Daoy (cell line): ENCODE data around the gene TBC1D5. TPM values are rescaled to one million over a fixed set of nuclear protein-coding genes. Genes with fewer than 3 reads are reported as not detected.

Experiments
- DNase-seq: peaks from one replicate; pipeline ENCODE4 v3.0.0-alpha.2; 2015; ENCODE audit warnings: low read depth
- total RNA-seq: library from RNA; depleted of rRNA; stranded (reverse); fragments of >200 nt; shearing (Covaris generic); gene quantifications from 2 replicates; pipeline ENCODE4 v1.2.3, GENCODE V29; 2014

TBC1D5 gene
- total RNA-seq, 1 experiment from 2014 or later: 26.8 TPM

DNA sequence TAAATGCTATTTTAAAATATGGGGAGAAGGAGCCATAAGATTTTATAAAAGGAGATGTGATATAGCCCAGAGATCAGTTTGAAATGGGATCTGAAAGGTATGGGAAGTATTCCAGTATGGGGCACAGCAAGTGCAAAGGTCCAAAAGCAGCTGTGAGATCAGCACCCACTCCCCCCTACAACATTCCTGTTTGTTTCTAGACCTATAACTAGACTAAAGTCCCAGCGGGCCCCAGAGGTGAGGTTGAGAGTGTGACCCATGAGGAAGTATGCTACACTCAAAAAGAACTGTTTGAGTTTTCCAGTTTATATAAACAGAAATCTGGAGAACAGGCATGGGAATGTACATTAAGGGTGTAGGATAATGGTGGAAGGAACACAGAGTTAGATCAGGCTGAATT is 152.5 kb downstream of the TBC1D5 start:
- DNase-seq: no peak

DNA sequence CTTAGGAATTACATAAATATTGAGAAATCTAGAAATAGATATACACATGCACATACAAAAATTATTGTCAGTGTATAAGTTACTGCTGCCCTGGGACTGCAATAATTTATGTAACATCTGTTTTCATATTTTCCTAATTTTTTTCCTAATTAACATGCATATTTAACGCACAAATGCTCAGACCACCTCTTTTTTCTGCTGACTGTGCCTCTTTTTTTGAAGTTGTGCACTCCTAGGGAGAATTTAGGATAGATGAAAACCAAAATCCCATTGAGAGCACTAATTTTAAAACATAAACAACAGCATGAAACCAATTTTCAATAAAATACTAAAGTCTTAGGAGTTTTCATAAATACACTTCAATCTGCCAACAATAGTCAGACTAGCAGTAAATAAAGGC is 154.0 kb downstream of the TBC1D5 start:
- DNase-seq: no peak

DNA sequence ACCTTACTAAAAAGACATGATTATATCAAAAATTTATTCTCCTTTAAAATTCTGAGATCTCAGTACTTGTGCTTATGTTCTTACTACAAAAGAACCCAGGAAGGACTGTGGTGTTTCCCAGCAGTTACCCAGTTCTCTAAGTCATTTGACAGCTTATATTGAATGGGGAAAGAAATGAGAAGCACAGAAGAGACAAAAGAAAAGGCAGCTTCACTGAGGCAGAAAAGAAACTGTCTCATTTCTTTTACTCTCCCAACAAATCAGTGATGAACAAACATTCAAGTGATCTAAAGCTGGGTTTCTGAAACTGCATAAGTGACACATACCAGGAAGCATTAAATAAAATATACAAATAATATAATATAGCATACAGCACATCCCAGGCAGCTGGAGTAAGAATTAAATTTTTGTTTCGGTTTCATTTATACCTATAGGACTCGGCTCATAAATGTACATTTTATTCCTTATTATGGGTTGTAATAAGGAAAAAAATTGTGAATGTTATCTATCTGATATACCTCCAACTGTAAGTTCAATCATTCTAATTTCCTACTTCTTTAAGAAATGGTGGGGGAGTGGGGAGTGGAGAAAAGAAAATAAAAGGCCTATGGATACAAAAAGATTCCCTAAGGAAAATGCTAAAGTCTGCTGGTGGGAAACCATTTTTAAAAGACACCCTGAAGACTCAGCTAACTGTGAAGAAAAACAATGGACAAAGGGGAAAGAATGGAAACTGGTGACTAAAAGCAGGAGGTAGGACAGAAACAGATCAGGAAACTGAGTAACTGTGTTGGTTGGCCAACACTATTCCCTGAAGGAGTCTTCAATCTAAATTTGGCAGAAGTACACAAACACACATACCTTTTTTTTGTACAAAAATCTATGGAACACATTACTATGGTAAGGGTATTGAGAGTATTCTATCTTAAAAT is 156.8 kb downstream of the TBC1D5 start:
- DNase-seq: no peak

DNA sequence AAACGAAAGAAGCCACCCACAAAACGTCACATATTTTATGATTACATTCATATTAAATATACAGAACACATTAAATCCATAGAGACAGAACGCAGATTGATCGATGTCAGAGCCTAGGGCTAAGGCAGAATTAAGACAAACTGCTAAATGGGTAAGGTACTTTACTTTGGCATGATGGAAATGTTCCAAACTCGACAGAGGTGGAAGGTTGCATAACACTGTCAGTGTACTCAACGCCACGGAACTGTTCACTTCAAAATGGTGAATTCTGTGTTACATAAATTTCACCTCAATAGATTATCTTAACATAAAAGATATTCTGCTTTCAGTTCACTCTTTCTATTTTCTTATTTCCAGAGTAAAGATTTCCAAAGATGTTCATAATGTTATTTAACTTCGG is 158.4 kb downstream of the TBC1D5 start:
- no peak for DNase-seq

DNA sequence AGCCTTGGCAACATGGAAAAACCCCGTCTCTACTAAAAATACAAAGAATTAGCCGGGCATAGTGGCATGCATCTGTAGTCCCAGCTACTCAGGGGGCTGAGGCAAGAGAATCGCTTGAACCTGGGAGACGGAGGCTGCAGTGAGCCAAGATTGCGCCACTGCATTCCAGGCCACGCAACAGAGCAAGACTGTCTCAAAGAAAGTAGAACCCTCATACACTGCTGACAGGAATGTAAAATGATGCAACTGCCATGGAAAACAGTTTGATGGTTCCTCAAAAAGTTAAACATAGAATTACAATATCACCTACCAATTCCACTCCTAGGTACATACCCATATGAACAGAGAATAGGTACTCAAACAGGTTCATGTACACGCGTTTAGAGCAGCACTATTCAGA is 158.9 kb downstream of the TBC1D5 start:
- DNase-seq: no peak

DNA sequence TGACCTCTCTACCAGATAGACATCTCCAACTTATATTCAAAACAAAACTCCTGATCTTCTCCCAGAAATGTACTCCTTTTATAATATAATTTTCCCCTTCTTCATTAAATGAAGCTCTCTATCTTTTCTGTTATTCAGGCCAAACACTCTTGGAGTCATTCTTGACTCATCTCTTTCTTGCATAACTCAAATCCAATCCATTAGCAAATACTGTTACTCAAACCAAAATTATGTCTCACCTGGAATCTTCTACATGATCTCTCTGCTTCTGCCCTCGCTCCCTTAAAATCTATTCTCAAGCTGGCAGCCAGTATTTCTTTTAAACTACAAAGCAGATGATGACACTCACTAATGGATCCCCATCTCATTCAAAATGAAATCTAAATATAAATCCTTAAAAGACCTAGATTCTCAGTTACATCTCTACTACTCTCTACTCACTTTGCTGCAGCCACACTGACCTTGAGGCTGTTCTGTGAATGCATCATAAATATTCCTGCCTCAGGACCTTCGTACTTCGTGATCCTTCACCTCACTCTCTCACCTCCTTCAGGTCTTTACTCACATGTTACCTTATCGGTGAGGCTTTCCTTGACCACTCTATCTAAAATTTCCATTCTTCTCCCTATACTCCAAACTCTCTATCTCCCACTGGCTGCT is 160.9 kb downstream of the TBC1D5 start:
- DNase-seq: no peak

DNA sequence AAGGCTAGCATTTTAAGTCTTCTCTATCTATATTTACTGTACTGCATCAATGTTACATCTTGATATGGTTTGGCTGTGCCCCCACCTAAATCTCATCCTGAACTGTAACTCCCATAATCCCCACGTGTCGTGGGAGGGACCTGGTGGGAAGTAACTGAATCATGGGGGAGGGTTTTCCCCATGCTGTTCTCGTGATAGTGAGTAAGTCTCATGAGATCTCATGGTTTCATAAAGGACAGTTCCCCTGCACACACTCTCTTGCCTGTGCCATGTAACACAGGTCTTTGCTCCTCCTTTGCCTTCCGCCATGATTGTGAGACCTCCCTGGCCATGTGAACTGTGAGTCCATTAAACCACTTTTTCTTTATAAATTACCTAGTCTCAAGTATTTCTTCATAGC is 161.5 kb downstream of the TBC1D5 start:
- DNase-seq: no peak

DNA sequence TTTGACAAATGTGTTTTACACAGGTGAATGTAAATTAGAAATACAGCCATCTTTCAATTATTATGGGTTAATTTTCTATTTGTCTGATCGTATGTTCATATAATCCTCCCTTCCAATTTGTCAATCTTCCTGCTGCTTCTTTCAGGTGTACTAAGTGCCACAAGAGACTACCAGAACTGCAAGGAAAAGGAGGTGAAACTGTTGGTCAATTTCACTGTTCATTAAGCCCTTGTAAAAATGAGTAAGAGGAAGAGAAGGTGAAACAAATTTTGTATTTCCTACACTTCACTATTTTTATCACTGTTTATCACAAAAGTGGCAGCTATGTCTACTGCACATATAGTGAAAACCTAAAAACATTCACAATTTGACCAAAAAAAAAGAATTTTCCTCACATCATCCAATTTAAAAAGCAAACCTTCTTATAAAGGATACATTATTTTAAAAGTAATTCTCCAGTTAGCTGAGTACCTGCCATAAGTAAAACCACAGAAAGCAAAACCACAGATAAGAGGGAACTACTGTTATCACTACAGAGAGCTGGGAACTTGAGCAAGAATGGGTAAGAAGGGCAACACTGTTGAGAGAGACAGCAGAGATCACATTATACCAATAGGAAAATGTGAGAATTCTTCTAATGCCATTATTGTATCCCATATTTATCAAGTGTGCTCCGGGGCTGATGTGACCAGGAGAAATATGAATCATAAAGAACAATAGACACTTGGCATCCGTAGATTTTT is 163.0 kb downstream of the TBC1D5 start:
- DNase-seq: no peak

DNA sequence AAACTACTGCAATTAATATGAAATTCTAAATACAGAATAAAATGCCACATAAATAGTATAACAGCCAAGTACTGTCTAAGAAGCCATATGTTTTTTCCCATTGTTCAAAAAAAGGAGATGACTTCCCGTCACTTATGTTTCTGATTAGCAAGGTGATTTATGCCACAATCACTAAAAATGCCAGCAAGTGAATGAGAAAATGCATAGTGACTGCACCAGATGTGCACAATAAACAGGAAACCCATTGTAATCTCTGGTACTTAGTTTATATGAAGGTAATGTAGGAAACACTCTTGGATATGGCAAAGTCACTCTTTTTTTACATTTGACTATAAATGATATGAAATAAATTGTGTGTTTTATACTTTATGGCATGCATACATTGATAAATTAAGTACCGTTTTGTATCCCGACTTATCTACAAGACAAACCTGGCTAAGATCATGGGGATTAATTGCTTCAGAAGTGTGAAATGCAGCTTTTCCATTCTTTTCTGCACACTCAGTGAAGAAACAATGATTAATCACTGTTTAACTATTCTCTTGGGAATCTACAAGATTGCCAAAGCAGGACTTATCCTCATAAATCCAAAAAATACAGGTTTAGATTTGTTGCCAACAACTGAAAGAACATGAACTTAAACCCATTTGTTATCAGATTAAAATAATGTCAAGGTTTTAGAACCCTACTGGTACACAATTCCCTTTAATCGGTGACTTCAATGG is 164.5 kb downstream of the TBC1D5 start:
- no peak for DNase-seq

DNA sequence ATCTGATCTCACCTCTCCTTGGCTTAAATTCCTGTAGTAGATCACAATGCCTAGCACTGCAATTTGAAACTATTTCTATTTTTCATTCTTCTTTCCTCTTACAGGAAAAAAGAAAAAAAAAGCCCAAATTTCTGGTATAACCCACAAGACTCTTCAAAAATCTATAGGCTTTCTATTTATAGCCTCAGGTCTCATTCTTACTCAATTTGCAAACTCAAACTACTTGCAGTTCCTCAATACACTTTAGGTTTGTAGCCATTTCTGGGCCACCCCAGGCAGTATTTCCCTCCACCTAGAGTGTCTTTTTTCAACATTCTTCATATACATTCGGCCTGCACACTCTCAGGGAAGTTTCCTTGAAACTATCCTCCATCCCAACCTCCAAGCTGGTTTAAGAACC is 169.0 kb downstream of the TBC1D5 start:
- no peak for DNase-seq

DNA sequence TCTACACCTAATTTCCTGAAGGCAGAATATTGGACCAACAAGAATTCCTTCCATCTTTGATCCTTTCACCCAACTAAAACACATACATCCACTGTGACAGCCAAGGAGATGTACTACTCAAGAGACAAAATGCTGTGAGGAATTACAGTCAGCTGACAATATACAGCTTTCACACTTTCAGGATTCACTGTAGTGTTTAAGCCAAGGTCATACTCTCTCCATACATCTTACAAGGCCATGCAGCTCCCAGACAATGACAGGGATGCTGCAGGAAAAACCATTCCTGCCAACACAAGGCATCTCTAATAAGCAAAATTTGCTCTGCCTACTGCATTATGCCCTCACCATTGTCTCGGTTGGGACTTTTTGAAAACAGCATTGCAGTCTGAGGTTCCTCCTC is 170.7 kb downstream of the TBC1D5 start:
- DNase-seq: no peak

DNA sequence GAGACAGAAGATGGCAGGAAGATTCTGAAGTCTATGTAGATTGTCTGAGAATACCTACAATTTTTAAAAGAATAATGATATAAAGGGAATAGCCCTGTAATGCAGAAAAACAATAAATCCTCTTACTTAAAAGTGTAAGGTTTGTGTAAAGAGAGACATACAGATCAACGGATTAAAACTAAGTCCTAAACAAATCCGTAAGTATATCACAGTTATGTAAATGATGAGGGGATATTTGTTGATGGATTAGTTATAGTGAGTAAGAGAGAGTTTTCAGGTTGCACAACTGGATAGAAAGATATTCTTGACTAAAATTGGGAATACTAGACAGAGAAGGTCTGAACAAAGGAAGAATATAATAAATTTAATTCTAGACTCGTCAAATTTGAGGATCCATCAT is 179.6 kb downstream of the TBC1D5 start:
- DNase-seq: no peak

DNA sequence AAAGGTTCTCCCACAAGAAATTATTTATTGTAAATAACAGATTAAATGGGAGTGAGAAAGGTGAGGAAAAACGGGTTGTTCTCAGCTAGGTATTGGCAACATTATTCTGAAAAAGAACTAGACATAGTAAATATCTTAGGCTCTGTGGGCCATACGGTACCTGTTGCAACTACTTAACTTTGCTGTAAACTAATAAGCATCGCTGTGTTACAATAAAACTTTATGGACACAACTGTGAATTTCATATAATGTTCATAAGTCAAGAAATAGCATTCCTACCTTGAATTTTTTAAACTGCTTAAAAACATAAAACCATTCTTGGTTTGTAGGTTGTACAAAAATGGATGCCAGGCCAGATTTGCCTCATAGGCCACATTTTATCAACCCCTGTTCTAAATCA is 183.9 kb downstream of the TBC1D5 start:
- no peak for DNase-seq

DNA sequence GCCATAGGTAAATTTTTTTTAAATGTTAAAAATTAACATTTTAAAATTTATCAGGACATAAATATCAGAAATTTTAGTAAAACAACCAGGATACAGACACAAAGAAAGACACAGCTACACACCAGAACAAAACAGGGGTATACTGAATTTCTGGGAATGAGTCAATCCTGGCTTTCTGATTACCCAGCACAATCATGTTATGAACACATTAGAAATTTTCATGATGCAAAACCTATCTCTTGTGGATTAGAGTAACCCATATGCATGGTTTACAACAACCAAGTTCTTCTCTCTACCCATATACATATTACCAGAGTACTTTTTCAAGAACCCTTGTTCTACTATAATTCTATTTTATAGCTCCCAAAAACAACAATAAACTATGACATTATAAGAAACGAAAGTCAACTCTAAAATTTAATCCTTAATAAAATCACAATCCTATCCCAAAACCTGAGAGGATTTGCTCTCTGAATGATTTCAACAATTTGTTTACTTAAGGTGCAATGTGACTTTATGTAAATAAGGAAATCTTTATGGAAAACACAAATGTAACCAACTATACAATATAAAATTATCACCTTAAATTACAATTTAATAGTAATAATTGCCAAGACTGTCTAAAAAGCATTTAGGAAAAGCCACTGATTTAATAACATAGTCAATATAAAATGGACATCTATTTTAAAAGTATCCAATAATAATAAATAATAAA is 184.5 kb downstream of the TBC1D5 start:
- no peak for DNase-seq

DNA sequence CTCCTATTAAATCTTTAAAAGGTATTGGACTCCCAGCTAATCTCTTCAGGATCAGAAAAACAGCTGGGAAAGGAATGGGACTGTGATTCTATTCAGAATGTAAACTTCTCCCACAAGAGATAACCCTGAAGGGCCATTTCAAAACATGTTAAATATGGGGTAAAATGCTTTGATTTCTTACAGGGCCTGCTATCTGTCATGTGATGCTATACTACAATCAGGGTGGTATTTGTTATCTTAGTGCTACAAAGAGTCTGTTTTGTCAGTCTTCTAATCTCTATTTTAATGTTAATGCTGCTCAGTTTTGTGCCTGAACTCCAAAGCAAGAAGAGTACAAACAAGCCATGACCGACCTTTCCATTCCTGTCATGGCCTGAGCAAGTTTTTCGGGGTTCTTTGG is 186.9 kb downstream of the TBC1D5 start:
- DNase-seq: no peak

DNA sequence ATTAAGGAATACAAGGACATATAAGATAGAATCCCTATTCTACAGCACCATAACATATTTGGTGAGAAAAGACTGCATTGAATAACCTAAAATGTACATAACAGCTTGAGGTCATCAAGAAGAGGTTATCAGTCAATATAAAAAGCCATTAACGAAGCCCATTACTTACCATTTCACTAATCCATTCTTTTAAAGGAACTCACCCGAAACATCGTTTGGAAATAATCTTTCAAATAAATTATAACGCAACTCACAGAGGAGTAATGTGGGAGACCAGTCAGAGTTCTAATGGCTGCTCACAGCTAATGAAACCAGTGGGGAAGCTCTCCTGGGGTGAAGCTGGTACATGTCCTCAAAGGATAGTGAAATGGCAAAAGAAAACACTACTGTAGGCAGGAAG is 188.4 kb downstream of the TBC1D5 start:
- DNase-seq: no peak

DNA sequence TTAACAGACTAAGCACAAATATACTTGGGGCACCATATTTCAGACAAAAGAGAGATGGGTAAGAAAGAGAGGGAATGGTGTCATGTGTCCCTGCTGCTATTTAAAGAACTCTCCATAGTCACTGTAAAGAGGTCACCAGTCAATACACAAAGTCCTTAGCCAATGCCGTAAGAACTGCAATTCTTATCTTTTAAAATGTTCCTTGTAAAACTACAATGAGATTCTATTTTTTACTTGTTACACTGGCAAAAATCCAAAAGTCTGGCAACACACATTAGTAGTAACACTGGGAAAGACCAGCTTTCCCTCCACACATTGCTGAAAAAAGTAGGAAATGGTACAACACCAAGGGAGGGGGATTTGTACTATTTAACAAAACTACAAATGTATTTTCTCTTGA is 189.4 kb downstream of the TBC1D5 start:
- DNase-seq: no peak

DNA sequence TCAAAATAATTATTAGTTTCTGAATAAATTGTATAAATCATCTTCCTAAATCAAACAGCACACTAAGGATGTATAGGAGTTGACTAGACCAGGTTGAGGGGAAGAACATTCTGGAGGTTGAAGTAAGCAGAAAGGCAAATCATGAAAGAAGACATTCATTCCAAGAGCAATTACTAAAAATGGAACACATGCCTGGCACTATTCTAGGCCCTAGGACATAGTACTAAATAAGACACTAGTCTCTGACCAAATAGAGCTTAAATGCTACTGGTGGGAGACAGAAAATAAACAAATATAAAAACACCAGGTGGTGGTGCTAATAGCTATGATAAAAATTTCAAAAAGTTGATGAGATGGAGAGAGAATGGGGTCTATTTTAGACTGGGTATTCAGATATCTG is 190.1 kb downstream of the TBC1D5 start:
- DNase-seq: no peak

DNA sequence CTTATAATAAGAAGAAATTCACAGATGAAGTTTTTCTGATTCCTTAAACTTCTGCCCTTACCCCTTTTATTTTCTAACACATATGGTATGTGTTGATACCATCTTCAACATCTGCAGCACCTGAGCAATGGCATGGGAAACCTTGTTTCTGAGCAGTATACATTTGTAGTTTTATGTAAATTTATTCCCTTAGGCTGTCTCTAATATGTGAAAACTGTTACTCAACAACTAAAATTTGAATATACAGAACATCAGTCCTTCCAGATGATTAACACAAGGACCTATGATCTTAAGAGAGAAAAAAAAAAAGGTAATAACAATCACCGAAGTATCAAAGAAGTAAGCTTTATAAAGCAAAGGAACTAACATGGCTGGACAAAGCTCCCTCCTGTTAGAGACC is 190.5 kb downstream of the TBC1D5 start:
- DNase-seq: no peak

DNA sequence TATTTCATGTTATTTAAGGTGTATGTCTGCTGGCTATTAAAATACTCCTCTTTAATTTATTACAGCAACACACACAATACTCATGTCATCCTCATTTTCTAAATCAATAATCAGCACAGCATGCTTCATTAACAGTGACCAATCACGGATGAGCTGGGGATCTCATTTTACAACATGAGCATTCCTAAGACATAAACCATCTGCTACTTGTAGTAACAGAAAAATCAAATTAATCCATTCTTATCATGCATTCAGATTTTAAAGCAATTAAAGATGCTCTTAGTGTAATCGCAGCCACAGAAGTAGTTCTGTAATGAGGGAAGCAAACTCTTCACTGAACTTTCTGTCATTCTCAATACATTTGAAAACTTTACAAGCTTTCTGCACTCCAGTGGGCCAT is 191.1 kb downstream of the TBC1D5 start:
- no peak for DNase-seq

DNA sequence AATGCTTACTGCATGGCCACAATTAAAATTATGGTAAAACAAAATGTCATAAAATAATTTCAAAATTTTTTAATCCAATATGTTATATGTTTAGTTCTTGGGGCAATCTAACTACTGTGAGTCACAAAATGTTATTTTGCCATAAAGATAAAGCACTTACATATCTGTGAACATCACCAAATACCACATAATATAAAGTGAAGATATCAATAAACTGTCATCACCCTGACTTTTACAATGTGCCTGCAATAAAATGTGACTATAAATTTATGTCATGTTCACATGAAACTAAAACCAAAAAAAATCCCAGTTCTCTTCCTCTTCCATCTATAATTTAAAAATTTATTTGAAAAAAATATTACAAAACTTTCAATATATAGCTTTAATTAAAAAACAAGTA is 191.8 kb downstream of the TBC1D5 start:
- DNase-seq: no peak
